T47D (cell line): ENCODE measurements around the gene HEMK1.

ENCODE experiments used
- DNase-seq, 2 experiments: peaks; one replicate each; pipeline versions ENCODE4 v3.0.0 to v3.0.0-alpha.2; 2011 to 2012; ENCODE audit warnings: low read depth in 1 of 2, low spot score in 1 of 2
- JUND ChIP-seq: IDR thresholded peaks from 2 replicates; pipeline ENCODE4 v1.6.1; 2012; ENCODE audit warnings: low read depth
- in situ Hi-C: cut with HindIII; loops from 2 replicates; pipeline ENCODE4 v1.10.0; 2016; ENCODE audit warnings: low sequenced_read_pairs, low pct_unique_long_range_greater_than_20kb

The HEMK1 gene

GRCh38 chr3:50568947-50569749 lies at the start of gene HEMK1:
HEMK1 (plus strand) TSS chr3:50569522; CDS start chr3:50571105, 1,583 bp downstream.
- no peak for TF ChIP-seq JUND
- DNase-seq, result peak; percentile 93 to 95
- in situ Hi-C loops, result no loop called here

GRCh38 chr3:50520849-50521248 lies 48.5 kb upstream of the HEMK1 start:
- DNase-seq, result no peak
- TF ChIP-seq JUND, result no peak
- in situ Hi-C loops, result no loop called here

- in situ Hi-C loops, result no loop called here
- no peak for DNase-seq
- no peak for TF ChIP-seq JUND
Observed at GRCh38 chr3:50521572-50521971, 47.8 kb upstream of the HEMK1 start.

GRCh38 chr3:50523279-50523811 lies 46.0 kb upstream of the HEMK1 start:
- DNase-seq, result no peak
- TF ChIP-seq JUND, result no peak
- in situ Hi-C loops, result no loop called here

GRCh38 chr3:50524746-50525145 lies 44.6 kb upstream of the HEMK1 start:
- no peak for DNase-seq
- in situ Hi-C loops, result no loop called here
- no peak for TF ChIP-seq JUND

- in situ Hi-C loops, result no loop called here
- no peak for TF ChIP-seq JUND
- DNase-seq, result no peak
Observed at GRCh38 chr3:50525191-50525910, 44.0 kb upstream of the HEMK1 start.

- no peak for TF ChIP-seq JUND
- DNase-seq, result peak; percentile 66 to 81
Observed at GRCh38 chr3:50525987-50526386, 43.3 kb upstream of the HEMK1 start.

GRCh38 chr3:50530001-50530970 lies 39.0 kb upstream of the HEMK1 start:
- DNase-seq, result no peak
- in situ Hi-C loops, result no loop called here
- TF ChIP-seq JUND, result no peak

More at GRCh38 chr3:50525987-50526386, 43.3 kb upstream of the HEMK1 start:
- in situ Hi-C loops, result no loop called here

- in situ Hi-C loops, result no loop called here
- no peak for DNase-seq
- no peak for TF ChIP-seq JUND
Observed at GRCh38 chr3:50531201-50531600, 38.1 kb upstream of the HEMK1 start.

GRCh38 chr3:50532062-50532705 lies 37.1 kb upstream of the HEMK1 start:
- in situ Hi-C loops, result no loop called here
- TF ChIP-seq JUND, result no peak
- no peak for DNase-seq

- in situ Hi-C loops, result no loop called here
- TF ChIP-seq JUND, result no peak
- DNase-seq, result no peak
Observed at GRCh38 chr3:50533316-50533715, 36.0 kb upstream of the HEMK1 start.

- in situ Hi-C loops, result no loop called here
- DNase-seq, result no peak
- no peak for TF ChIP-seq JUND
Observed at GRCh38 chr3:50533807-50534461, 35.4 kb upstream of the HEMK1 start.
